SU-DHL-6 (cell line): ENCODE measurements around the gene ELANE.

ENCODE experiments used
- H2AFZ ChIP-seq: fragments of 200-600 bp; sonication (generic); 2 replicates; pipeline ENCODE4 v1.6.1; 2014; ENCODE audit warnings: low read depth, mild to moderate bottlenecking, moderate library complexity, mixed read lengths, antibody characterized with exemption, low read length; ENCODE audit not compliant: severe bottlenecking
- H3F3A ChIP-seq: fragments of 200-600 bp; shearing (Covaris generic); 2 replicates; pipeline ENCODE4 v1.6.0; 2016; ENCODE audit warnings: antibody characterized with exemption, mild to moderate bottlenecking; ENCODE audit not compliant: insufficient read depth
- H3K27ac ChIP-seq: fragments of 200-600 bp; sonication (generic); 2 replicates; pipeline ENCODE4 v1.5.1; 2016; ENCODE audit warnings: low read depth, mild to moderate bottlenecking, low read length, moderate library complexity, mixed read lengths
- H3K27me3 ChIP-seq: fragments of 200-600 bp; sonication (generic), shearing (Covaris generic); 2 replicates; pipeline ENCODE4 v1.6.0; 2014; ENCODE audit warnings: mild to moderate bottlenecking, low read length
- H3K36me3 ChIP-seq: fragments of 200-600 bp; sonication (generic); 2 replicates; pipeline ENCODE4 v1.6.1; 2014; ENCODE audit warnings: mild to moderate bottlenecking, low read length, mixed read lengths
- H3K4me2 ChIP-seq: fragments of 300-600, 200-600 bp; shearing (Covaris generic), sonication (generic); 2 replicates; pipeline ENCODE4 v1.6.0; 2014; ENCODE audit warnings: low read length, low read depth, mild to moderate bottlenecking; ENCODE audit not compliant: poor library complexity, severe bottlenecking
- H3K4me3 ChIP-seq: fragments of 200-600 bp; sonication (generic); 2 replicates; pipeline ENCODE4 v1.5.1; 2014; ENCODE audit warnings: antibody characterized with exemption, low read length, mild to moderate bottlenecking, mixed read lengths; ENCODE audit not compliant: insufficient read depth, poor library complexity, severe bottlenecking
- H3K79me2 ChIP-seq: fragments of 200-600 bp; sonication (generic); 2 replicates; pipeline ENCODE4 v1.6.1; 2014; ENCODE audit warnings: mild to moderate bottlenecking, low read length, moderate library complexity; ENCODE audit not compliant: insufficient read depth
- H3K9ac ChIP-seq: fragments of 200-600 bp; sonication (generic); 2 replicates; pipeline ENCODE4 v1.7.0; 2014; ENCODE audit warnings: mild to moderate bottlenecking, low read length
- H3K9me2 ChIP-seq: fragments of 200-600 bp; sonication (generic); replicated peaks from 2 replicates; pipeline ENCODE4 v1.6.1; 2014; ENCODE audit warnings: low read length; ENCODE audit not compliant: insufficient read depth
- H3K9me3 ChIP-seq: fragments of 200-600 bp; sonication (generic); 2 replicates; pipeline ENCODE4 v1.6.1; 2014; ENCODE audit warnings: low read length, mixed read lengths; ENCODE audit not compliant: insufficient read depth
- H4K20me1 ChIP-seq: fragments of 200-600 bp; sonication (generic); 2 replicates; pipeline ENCODE4 v1.6.1; 2014; ENCODE audit warnings: low read depth, mild to moderate bottlenecking, antibody characterized with exemption, low read length, moderate library complexity, mixed read lengths
- EZH2phosphoT487 ChIP-seq: fragments of 200-600 bp; sonication (generic), shearing (Covaris generic); conservative IDR thresholded peaks from 2 replicates; pipeline ENCODE4 v1.6.1; 2018; ENCODE audit warnings: mild to moderate bottlenecking, antibody characterized with exemption, low read length, moderate library complexity, mixed read lengths
- TF ChIP-seq, protein P1 (sequence below): fragments of 200-600 bp; sonication (generic); IDR thresholded peaks from one replicate; pipeline ENCODE4 v1.5.1; 2017; ENCODE audit warnings: antibody characterized with exemption, mild to moderate bottlenecking, low read length, moderate library complexity; ENCODE audit not compliant: insufficient read depth, poor library complexity, severe bottlenecking

The ELANE gene

DNA sequence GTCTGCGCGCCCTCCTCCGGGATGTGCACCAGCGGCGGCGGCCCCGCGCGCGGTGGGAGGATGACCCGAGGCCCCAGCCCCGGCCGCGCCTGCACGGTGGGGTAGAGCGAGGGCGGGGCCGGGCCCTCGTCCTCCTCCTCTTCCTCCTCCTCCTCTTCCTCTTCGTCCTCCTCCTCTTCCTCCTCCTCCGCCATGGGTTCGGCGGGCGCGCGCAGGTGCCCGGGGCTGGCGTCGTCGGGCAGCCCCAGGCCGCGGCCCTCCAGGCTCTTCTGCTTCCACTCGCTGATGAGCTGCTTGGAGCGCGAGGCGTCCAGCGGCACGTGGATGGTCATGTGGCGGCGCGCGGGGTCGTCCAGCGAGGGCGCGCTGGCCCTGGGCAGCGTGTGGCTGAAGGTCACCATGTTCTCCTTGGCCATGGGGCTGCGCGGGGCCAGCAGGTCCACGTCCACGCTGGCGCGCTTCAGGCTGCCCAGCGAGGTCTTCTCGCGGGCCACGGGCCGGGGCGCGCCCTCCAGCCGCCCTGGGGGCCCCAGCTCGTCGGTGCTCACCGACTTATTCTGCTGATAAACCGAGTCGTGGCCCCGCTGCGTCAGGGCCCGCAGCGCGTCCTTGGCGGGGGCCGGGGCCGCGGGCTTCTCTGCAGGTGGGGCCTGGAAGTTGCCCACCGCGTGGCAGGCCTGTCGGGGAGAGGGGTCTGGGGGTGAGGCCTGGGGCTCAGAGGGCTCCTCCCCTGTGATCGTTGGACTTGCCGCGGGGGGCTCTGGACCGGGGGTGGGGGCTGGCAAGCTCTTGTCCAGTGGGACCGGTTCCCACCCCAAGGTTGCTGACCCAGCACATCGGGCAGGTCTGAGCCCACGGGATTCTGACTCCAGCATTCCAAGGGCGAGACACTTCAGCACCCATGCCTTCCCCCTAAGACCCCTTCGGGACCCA lies 38.6 kb upstream of the ELANE start:
- Histone ChIP-seq H3K27ac (no peak overlapping the region), H3F3A (peaks cover 20% of the 10 kb centered on the region), H3K9me2 (no peaks in the 10 kb centered on the region), H3K79me2 (no peaks in the 10 kb centered on the region), H3K9me3 (no peaks in the 10 kb centered on the region), H3K4me3 (no peak overlapping the region), H2AFZ (no peak overlapping the region), H3K9ac (no peak overlapping the region), H4K20me1 (no peaks in the 10 kb centered on the region), H3K4me2 (no peak overlapping the region), H3K36me3 (peaks cover 5% of the 10 kb centered on the region; the same call in 1 of the 2 replicates), H3K27me3 (no peaks in the 10 kb centered on the region)
- no peak for TF ChIP-seq EZH2phosphoT487
- TF ChIP-seq, protein P1, sequence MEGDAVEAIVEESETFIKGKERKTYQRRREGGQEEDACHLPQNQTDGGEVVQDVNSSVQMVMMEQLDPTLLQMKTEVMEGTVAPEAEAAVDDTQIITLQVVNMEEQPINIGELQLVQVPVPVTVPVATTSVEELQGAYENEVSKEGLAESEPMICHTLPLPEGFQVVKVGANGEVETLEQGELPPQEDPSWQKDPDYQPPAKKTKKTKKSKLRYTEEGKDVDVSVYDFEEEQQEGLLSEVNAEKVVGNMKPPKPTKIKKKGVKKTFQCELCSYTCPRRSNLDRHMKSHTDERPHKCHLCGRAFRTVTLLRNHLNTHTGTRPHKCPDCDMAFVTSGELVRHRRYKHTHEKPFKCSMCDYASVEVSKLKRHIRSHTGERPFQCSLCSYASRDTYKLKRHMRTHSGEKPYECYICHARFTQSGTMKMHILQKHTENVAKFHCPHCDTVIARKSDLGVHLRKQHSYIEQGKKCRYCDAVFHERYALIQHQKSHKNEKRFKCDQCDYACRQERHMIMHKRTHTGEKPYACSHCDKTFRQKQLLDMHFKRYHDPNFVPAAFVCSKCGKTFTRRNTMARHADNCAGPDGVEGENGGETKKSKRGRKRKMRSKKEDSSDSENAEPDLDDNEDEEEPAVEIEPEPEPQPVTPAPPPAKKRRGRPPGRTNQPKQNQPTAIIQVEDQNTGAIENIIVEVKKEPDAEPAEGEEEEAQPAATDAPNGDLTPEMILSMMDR = no peak

DNA sequence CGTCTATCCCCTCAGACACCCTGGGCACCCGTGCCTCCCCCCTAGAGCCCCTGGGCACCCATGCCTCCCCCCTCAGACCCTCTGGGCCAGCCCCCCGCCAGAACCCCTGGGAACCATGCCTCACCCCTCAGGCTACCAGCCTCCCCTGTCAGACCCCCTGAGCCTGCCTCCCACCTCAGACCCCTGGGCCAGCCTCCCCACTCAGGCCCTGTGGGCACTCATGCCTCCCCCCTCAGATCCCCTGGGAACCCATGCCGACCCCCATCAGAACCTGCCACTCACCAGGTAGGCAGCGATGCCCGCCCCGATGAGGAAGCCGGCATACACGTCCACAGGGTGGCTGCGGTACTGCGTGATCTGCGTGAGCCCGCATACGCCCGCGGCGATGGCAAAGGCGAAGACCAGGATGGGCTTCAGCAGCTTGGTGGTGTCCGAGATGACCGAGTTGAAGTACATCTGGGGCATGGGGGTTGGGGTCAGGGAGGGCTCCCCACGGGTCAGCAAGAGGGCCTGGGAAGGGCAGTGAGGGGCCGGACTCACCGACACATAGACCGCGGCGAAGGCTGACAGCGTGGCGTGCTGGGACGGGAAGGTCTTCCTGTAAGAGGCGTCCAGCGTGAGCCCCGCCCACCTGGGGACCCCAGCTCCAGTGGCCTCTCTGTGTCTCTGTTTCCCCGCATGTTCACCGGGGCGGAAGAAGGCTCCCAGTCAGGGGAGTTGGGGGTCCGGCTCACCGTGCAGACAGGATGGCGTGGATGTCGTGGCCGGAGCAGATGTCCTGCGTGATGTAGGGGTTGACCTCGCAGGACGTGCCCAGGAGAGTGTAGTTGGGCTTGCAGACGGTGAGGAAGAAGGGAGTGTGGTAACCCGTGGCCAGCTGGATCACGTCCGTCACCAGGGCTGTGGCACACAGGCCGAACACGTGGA lies 37.7 kb upstream of the ELANE start:
- peaks cover 17% of the 10 kb centered on the region for H3F3A ChIP-seq
- H3K27me3 ChIP-seq = no peaks in the 10 kb centered on the region
- no peaks in the 10 kb centered on the region for H3K79me2 ChIP-seq
- TF ChIP-seq EZH2phosphoT487 = no peak
- TF ChIP-seq, protein P1 = no peak
- no peak overlapping the region for H3K9ac ChIP-seq
- H3K27ac ChIP-seq = no peak overlapping the region
- H4K20me1 ChIP-seq = no peaks in the 10 kb centered on the region
- H3K4me2 ChIP-seq = no peak overlapping the region
- no peak overlapping the region for H2AFZ ChIP-seq
- H3K9me3 ChIP-seq = no peaks in the 10 kb centered on the region
- peaks cover 5% of the 10 kb centered on the region; the same call in 1 of the 2 replicates for H3K36me3 ChIP-seq
- no peaks in the 10 kb centered on the region for H3K9me2 ChIP-seq
- H3K4me3 ChIP-seq = no peak overlapping the region

DNA sequence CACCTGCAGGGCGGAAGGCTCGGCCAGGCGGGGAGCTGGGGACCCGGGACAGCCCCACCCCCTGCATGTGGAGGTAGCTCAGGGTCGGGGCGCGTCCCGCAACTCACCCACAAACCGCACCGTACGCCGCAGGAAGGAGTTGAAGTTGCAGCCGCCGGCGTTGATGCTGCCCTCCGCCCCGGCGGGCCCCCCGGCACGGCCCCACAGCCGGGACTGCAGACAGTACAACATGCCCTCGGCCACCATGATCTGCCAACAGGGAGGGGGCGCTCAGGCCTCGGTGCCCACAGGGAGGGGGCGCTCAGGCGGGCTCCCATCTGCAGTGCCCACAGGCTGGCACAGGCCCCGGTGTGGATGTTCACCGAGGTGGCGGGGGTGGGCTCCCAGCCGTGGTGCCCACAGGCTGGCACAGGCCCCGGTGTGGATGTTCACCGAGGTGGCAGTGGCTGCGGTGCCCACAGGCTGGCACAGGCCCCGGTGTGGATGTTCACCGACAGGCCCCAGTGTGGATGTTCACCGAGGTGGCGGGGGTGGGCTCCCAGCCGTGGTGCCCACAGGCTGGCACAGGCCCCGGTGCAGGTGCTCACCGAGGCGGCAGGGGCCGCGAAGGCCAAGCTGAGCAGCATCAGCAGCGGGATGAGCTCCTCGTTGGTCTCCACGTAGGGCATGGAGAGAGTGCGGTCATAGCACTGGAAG lies 36.9 kb upstream of the ELANE start:
- Histone ChIP-seq H3K9ac (no peak overlapping the region), H3K9me3 (no peaks in the 10 kb centered on the region), H3K36me3 (peaks cover 3% of the 10 kb centered on the region; the same call in 1 of the 2 replicates), H3K79me2 (no peaks in the 10 kb centered on the region), H3K4me2 (no peak overlapping the region), H3K27me3 (no peaks in the 10 kb centered on the region), H3F3A (peaks cover 11% of the 10 kb centered on the region), H3K27ac (no peak overlapping the region), H4K20me1 (no peaks in the 10 kb centered on the region), H3K4me3 (no peak overlapping the region), H3K9me2 (no peaks in the 10 kb centered on the region), H2AFZ (no peak overlapping the region)
- no peak for TF ChIP-seq EZH2phosphoT487
- TF ChIP-seq, protein P1 = no peak
